ENCODE data around the gene NPAS3.

NPAS3 gene

GRCh38 chr14:33762161-33762851, 823.6 kb downstream of the NPAS3 start:
- H3K4me3 ChIP-seq (replicated peaks; ENCODE audit: low read depth, low read length) = no peak overlapping the region
- no peak for TF ChIP-seq CTCF (IDR thresholded peaks at IDR 0.05; ENCODE audit: low read depth, low read length, missing control alignments)
- no peak for DNase-seq (ENCODE audit: extremely low read depth, low read depth)

- TF ChIP-seq CTCF (IDR thresholded peaks at IDR 0.05; ENCODE audit: low read depth, low read length, missing control alignments) = no peak
- DNase-seq (ENCODE audit: extremely low read depth, low read depth) = no peak
- H3K4me3 ChIP-seq (replicated peaks; ENCODE audit: low read depth, low read length) = no peak overlapping the region
These were observed 826.4 kb downstream of the NPAS3 start for GRCh38 chr14:33764876-33765650.

GRCh38 chr14:33767586-33768457, 829.1 kb downstream of the NPAS3 start:
- TF ChIP-seq CTCF (IDR thresholded peaks at IDR 0.05; ENCODE audit: low read depth, low read length, missing control alignments) = no peak
- DNase-seq (ENCODE audit: extremely low read depth, low read depth) = no peak
- no peak overlapping the region for H3K4me3 ChIP-seq (replicated peaks; ENCODE audit: low read depth, low read length)

GRCh38 chr14:33768458-33768830, 829.8 kb downstream of the NPAS3 start:
- TF ChIP-seq CTCF (IDR thresholded peaks at IDR 0.05; ENCODE audit: low read depth, low read length, missing control alignments) = no peak
- DNase-seq (ENCODE audit: extremely low read depth, low read depth) = no peak
- no peak overlapping the region for H3K4me3 ChIP-seq (replicated peaks; ENCODE audit: low read depth, low read length)

- DNase-seq (ENCODE audit: extremely low read depth, low read depth) = no peak
These were observed 834.7 kb downstream of the NPAS3 start for GRCh38 chr14:33773205-33774030.

More at GRCh38 chr14:33773205-33774030, 834.7 kb downstream of the NPAS3 start:
- no peak for TF ChIP-seq CTCF (IDR thresholded peaks at IDR 0.05; ENCODE audit: low read depth, low read length, missing control alignments)
- no peak overlapping the region for H3K4me3 ChIP-seq (replicated peaks; ENCODE audit: low read depth, low read length)
